Stimulated activated naive CD8-positive, alpha-beta T cell treated with anti-CD3 and anti-CD28 coated beads, Interleukin-15, amount 100 ng/mL, for 72 hours (primary cell): ENCODE measurements around the gene YWHAQ.

ENCODE experiments used
- ATAC-seq: fragments of 150-1000 bp; cut with Tn5 transposase; 2 replicates; pipeline ENCODE4 v1.10.0; 2021; ENCODE audit warnings: mild to moderate bottlenecking, moderate library complexity
- DNase-seq, 2 donors: peaks; one replicate each; pipeline ENCODE4 v3.0.0; 2021 to 2022
- H3K27ac Mint-ChIP-seq, 2 donors: one replicate each; pipeline ENCODE4 v1.8.0; 2022; ENCODE audit warnings: mild to moderate bottlenecking in 2 of 2, mixed read lengths in 2 of 2, moderate library complexity in 2 of 2
- H3K27me3 Mint-ChIP-seq: one replicate; pipeline ENCODE4 v1.8.0; 2022; ENCODE audit warnings: mixed read lengths
- H3K4me1 Mint-ChIP-seq: one replicate; pipeline ENCODE4 v1.8.0; 2022; ENCODE audit warnings: mild to moderate bottlenecking, mixed read lengths
- H3K4me3 Mint-ChIP-seq, 2 donors: one replicate each; pipeline ENCODE4 v1.8.0; 2022; ENCODE audit warnings: mild to moderate bottlenecking in 2 of 2, mixed read lengths in 2 of 2, moderate library complexity in 1 of 2
- H3K9me3 Mint-ChIP-seq, 2 donors: one replicate each; pipeline ENCODE4 v1.8.0; 2022; ENCODE audit warnings: mixed read lengths in 2 of 2

Gene YWHAQ

DNA sequence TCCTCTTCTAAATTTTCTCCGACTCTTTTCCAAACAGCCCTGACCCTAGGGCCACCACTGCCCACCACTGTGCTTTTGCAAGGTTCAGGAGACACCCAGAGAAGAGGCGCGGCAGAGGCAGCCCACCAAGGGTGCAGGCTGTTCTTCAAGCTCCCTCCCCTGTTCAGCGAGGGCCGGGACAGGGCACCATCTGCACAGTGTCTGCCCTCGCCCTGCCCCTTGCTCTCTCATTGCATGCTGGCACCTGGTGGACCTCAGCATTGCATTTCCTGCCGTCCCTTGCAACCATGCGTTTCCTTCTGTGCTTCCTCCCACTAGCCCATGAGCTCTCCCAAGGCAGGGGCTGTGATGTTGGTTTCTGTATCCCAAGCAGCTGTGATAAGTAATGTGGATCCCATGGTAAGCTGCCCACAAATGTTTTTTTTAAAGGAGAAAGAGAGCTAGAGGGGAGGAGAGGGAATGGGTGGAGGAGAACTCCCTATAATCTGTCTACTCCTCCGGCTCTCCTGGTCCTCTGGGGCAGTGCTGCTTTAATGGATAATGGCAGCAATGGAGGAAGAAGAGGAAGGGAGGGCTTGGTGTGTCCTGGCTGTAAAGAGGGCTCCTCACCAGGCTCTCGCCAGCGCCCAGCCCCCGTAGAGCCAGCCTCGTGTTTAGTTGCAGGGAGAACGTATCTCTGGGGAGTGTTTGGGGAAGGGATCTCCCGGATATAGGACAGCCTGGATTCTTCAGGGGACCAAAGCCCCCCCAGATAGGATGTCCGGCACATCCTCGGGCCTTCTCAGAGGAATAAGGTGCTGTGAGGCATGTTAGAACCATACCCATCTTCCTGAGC lies 15.6 kb upstream of the YWHAQ start:
- no peak overlapping the region for H3K27ac Mint-ChIP-seq
- DNase-seq: no peak

DNA sequence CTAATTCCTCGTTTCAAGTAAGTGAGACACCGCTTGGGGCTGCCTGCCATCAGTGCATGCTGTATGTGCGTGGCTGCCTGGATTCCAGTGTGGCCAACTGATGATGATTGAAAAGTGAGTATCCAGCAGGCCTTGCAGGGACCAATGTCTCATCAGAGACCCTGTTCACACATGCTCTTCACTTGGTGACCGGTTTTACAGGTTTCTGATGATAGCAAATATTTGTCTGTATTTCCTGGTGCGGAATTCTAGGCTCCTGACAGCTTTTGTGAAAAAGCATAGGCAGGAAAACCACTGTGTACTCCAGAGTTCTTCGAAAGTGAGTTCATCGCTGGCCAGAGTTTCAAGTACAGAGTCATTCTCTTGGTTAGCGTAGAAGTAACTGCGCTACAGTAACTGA lies 13.8 kb upstream of the YWHAQ start:
- Mint-ChIP-seq H3K27ac (no peak overlapping the region), H3K4me3 (no peak overlapping the region), H3K27me3 (peaks cover 19% of the 10 kb centered on the region), H3K4me1 (peaks cover 12% of the 10 kb centered on the region), H3K9me3 (no peaks in the 10 kb centered on the region)
- no peak for ATAC-seq
- no peak for DNase-seq

More for the DNA sequence above, 15.6 kb upstream of the YWHAQ start:
- no peak overlapping the region for H3K4me3 Mint-ChIP-seq
- no peak for ATAC-seq
- H3K27me3 Mint-ChIP-seq: peaks cover 10% of the 10 kb centered on the region
- H3K4me1 Mint-ChIP-seq: peaks cover 13% of the 10 kb centered on the region
- H3K9me3 Mint-ChIP-seq: no peaks in the 10 kb centered on the region

DNA sequence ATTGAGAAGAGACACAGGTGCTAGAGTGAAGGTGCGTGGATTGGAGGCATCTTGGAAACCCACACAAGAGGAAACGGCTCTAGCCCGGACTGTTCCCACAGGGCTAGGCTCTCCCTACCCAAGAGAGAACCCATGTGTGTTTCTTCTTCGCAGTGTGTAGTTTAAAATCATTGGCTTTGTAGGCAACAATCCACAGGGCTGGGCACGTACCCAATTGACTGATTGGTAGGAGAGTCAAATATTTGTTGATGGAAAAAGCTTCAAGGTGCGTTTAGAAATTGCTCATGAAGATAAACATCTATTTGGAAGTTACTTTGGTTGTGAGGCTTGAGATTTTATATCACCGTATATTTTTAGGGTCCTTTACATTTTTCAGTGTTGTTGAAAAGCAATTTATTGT lies 13.2 kb upstream of the YWHAQ start:
- ATAC-seq (no peak), DNase-seq (no peak)
- peaks cover 19% of the 10 kb centered on the region for H3K27me3 Mint-ChIP-seq
- peaks cover 12% of the 10 kb centered on the region for H3K4me1 Mint-ChIP-seq
- no peak overlapping the region for H3K27ac Mint-ChIP-seq
- H3K9me3 Mint-ChIP-seq: no peaks in the 10 kb centered on the region
- H3K4me3 Mint-ChIP-seq: no peak overlapping the region

DNA sequence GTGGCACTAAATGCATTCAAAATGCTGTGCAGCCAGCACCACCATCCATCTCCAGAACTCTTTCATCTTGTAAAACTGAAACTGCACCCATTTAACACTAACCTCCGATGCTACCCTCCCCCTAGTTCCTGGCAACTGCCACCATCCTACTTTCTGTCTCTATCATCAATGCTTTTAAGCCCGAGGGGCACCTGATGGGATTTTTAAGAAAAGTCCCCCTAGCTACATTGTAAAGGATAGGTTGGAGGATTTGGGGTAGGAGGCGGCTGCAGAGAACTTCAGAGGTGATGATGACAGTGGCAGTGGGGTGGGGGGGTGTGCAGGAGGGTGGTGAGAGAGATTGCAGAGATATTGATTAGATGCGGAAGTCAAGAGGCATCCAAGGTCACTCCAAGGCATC lies 10.8 kb upstream of the YWHAQ start:
- peak; percentile 87 for ATAC-seq
- DNase-seq: peak in 1 of 2 donors; percentile 29
- Mint-ChIP-seq H3K4me1 (peaks cover 19% of the 10 kb centered on the region), H3K4me3 (peak overlapping the region in 1 of 2 donors; percentile 7), H3K27ac (no peak overlapping the region), H3K27me3 (peaks cover 17% of the 10 kb centered on the region), H3K9me3 (no peaks in the 10 kb centered on the region)

DNA sequence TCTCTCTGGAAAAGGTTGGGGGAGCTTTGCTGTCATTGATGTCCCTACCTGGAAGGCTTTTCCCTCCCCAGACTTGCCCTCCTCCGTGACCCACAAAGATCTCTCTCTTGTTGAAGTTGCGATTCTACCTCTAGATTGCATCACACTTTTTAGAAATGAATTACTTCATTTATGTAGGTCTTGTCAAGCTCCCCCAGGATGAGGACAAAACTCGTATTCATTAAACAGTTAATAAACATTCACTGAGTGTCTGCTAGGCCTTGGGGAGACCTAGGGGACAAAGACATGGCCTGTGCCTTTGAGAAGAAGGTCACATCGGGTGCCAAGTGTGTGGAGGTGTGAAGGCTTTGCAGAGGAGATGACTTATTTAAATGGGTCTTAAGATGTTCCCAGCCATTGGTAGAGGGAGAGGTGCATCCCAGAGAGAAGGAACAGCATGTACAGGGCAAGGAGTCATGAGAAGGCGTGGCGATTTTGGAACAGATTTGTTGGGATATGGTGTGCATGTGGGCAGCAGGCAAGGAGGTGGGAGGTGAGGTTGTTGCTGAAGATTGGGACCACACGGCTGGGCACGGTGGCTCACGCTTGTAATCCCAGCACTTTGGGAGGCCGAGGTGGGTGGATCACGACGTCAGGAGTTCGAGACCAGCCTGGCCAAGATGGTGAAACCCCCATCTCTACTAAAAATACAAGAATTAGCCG lies 9.8 kb upstream of the YWHAQ start:
- ATAC-seq (no peak), DNase-seq (no peak)
- Mint-ChIP-seq H3K4me1 (peaks cover 19% of the 10 kb centered on the region), H3K27ac (peak overlapping the region in 1 of 2 donors; percentile 9), H3K4me3 (peak overlapping the region in 1 of 2 donors; percentile 7), H3K9me3 (no peaks in the 10 kb centered on the region), H3K27me3 (peaks cover 17% of the 10 kb centered on the region)

DNA sequence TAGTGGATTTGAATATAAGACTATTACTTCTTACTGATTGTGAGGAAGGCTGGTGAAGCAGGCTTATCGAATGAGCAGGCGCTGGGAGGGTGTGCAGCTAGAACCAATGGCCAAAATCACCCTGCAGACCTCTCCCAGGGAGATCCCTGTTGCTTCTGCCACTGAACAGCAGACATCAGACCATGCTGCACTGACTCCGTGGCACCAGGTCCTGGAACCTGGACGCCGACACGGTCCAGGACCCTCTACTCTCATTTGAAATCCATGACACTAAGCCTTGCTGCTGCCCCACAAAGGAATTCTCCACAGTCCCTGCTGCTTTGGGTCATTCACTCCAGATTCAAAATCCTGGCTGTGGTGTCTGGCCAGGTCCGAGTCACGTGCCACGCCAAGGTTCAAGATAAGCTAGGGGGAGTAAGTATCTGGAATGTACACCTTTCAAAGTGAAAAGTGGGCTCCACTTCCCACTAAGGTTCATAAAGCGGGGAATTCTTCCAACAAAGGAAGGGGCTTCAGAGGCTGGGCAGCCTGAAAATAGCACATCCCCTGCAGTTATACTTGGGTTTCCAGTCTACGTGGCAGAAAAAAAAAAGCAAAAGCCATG lies 9.0 kb upstream of the YWHAQ start:
- ATAC-seq (no peak), DNase-seq (no peak)
- H3K27ac Mint-ChIP-seq: no peak overlapping the region
- H3K9me3 Mint-ChIP-seq: no peaks in the 10 kb centered on the region
- no peak overlapping the region for H3K4me3 Mint-ChIP-seq
- peaks cover 17% of the 10 kb centered on the region for H3K27me3 Mint-ChIP-seq
- H3K4me1 Mint-ChIP-seq: peaks cover 19% of the 10 kb centered on the region

DNA sequence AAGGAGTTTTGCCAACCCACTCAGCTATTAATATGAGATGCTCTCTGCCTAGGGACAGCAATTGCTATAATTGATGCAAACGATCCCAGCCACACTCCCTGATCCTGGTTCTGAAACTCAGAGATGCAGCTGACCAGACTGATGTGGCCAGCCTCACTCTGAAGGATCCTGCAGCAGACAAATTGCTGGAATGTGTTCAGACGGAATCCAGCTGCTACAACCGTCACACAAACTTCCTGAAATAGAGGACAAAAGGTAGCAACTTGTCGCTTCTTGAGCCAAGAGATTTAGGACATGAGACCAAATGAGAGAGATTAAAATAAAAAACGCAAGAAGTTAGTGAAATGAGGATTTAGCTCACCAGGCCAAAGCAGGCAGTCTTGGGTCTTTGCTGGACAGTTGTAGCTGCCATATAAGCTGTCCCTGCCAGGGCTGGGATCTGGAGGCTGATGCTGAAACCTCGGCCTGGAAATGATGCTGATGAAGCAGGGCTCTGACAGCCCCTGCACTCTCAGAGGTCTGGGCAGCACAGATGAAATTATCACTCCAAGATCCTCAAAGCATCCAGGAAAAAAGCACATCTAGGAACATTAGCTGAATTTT lies 8.3 kb upstream of the YWHAQ start:
- Mint-ChIP-seq H3K4me3 (no peak overlapping the region), H3K4me1 (peaks cover 19% of the 10 kb centered on the region)

DNA sequence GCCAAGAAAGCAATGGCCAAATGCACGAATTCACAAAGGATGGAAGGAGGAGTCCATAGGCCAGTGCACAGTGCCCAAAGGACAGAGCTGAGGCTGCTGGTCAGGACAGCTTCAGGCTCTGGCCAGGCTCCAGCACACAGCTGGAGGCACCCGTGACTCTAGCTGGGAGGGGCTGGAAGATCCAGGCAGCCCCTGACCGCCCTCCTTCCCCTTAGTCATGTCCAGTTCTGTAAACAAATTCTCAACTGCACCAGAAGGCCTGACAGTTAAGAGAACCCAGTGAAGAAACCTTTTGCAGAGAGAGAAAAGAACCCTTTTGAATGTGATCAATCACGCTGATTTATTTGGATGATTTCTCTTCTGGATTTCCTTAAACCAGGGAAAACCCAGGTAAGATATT lies 7.7 kb upstream of the YWHAQ start:
- no peak overlapping the region for H3K27ac Mint-ChIP-seq
- no peak for DNase-seq
- H3K4me1 Mint-ChIP-seq: peaks cover 19% of the 10 kb centered on the region
- no peak for ATAC-seq
- H3K27me3 Mint-ChIP-seq: peaks cover 17% of the 10 kb centered on the region
- no peaks in the 10 kb centered on the region for H3K9me3 Mint-ChIP-seq
- no peak overlapping the region for H3K4me3 Mint-ChIP-seq

More for the DNA sequence above, 8.3 kb upstream of the YWHAQ start:
- Mint-ChIP-seq H3K27ac (no peak overlapping the region), H3K27me3 (peaks cover 17% of the 10 kb centered on the region), H3K9me3 (no peaks in the 10 kb centered on the region)
- DNase-seq (no peak), ATAC-seq (no peak)

DNA sequence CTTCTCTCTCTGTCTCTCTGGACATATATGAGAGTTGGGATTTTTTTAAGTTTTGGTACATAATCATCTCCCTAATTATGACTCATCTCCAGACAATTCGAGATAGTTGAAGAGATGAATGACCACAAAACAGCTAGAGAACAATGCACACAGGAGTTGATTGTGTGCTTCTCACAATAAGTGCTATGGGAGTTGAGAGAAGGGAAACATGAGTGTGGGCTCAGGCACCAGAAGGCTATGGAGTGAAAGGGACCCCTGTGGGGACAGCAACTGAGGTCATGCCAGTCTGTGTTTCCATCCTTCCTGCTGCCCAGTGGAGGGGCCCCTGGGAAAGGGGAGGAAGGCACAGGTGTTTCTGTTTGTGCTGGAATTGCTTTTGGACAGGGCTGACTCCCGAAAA lies 6.5 kb upstream of the YWHAQ start:
- ATAC-seq (peak; percentile 25), DNase-seq (no peak)
- Mint-ChIP-seq H3K4me3 (no peak overlapping the region), H3K9me3 (no peaks in the 10 kb centered on the region), H3K27ac (no peak overlapping the region), H3K27me3 (peaks cover 19% of the 10 kb centered on the region), H3K4me1 (peaks cover 19% of the 10 kb centered on the region)

DNA sequence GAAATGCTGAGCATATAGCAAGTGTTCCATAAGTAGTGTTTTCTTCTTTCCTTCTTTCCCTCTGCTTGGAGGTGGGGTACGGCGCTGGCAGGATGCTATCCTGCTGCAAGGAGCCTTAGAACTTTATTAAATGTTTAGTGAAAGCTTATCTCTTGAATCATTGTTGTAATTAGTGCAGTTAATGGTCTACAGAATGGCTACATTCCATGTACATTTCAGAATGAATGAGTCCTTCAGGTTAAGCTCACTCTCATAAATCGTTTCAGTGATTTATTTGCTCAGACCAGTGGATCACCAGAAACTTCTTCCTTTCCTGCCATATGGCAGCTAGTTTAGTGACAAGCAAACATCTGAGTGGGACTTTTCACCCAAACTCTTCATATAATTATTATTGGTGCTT lies 3.3 kb upstream of the YWHAQ start:
- DNase-seq (no peak), ATAC-seq (no peak)
- H3K4me1 Mint-ChIP-seq: peaks cover 23% of the 10 kb centered on the region
- no peak overlapping the region for H3K27ac Mint-ChIP-seq
- H3K27me3 Mint-ChIP-seq: peaks cover 18% of the 10 kb centered on the region
- no peak overlapping the region for H3K4me3 Mint-ChIP-seq
- peaks cover 0 to 7% of the 10 kb centered on the region in 2 donors for H3K9me3 Mint-ChIP-seq

DNA sequence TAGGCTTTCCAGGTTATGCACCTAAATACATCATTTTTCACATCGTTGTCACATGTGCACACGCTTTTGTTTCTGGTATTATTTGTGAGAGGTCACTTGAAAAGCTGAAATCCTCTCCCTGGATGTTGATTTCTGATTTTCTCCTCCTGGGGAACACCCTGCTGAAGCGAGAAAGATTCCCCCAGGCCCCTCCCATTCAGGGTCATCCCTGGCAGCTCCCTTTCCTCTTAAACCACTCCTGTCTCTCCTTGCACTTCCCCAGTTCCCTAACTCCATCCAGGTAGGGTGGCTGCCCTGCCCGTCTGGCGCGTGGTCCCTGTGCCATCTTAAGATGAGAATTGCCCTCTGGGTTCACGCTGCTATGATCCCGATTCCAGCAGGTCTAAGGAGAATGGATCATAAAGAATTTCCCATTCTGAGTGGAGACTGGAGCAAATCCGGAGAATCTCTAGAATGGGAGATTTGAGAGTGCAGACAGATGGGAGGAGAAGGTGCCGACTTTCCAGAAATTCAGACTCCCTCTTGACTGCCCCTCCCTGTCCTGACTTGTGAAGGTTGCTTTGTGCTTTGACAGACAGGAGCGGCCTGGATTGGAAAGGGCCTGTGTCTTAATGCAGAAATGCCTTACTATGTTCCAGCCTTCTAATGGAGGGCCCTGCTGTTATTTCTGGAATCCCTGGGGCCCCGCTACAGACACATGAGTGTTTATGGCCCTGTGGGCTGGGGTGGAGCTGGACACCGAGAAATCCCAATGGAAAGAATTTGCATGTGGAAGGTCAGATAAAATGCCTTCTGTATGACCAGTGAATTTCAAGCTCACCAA lies 1.3 kb upstream of the YWHAQ start:
- DNase-seq (no peak), ATAC-seq (no peak)
- peak overlapping the region; percentile 63 to 72 for H3K4me3 Mint-ChIP-seq
- H3K27ac Mint-ChIP-seq: peak overlapping the region in 1 of 2 donors; percentile 29
- H3K9me3 Mint-ChIP-seq: peaks cover 0 to 7% of the 10 kb centered on the region in 2 donors
- H3K4me1 Mint-ChIP-seq: peaks cover 38% of the 10 kb centered on the region
- H3K27me3 Mint-ChIP-seq: peaks cover 18% of the 10 kb centered on the region

DNA sequence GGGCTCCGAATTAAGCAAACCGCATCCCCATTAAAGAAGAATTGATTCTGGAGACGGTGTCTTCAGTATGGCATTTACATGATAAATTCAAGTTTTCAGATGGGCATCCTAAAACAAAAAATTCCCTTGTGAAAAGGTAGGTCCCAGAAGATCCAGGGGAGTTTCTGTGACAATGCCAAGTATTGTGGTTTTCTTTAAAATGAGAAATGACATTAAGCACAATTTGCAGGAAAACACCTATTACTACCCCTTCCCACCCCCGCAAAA lies 689 bp upstream of the YWHAQ start:
- Mint-ChIP-seq H3K9me3 (peaks cover 0 to 7% of the 10 kb centered on the region in 2 donors), H3K27me3 (peaks cover 15% of the 10 kb centered on the region), H3K4me3 (peak overlapping the region; percentile 90 to 94), H3K27ac (no peak overlapping the region), H3K4me1 (peaks cover 43% of the 10 kb centered on the region)
- no peak for ATAC-seq
- no peak for DNase-seq

DNA sequence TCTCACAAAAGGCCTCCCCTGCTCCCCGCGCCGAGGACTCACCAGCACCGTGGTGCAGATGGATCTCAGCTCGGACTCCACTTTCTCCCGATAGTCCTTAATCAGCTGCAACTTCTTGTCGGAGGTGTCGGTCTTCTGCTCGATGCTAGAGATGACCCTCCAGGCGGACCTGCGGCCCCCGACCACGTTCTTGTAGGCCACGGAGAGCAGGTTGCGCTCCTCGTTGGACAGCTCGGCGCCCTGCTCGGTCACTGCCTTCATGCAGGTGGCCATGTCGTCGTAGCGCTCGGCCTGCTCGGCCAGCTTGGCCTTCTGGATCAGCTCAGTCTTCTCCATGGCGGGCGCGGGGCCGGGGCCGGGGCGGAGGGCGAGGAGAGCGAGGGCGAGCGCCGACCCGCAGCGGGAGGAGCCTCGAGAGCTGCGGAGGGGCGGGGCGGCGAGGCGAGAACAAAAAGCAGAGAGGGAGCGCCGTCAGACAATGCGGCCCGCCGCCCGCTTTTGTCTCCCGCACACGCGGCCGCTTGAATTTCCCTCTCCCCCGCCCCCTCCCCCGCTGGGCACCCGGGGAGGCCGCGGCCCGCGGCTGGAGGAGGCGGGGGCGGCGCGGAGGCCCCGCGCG lies 571 bp downstream of the YWHAQ start:
- Mint-ChIP-seq H3K27ac (peak overlapping the region; percentile 92 to 99), H3K4me1 (peaks cover 56% of the 10 kb centered on the region), H3K9me3 (peaks cover 0 to 7% of the 10 kb centered on the region in 2 donors), H3K27me3 (peaks cover 10% of the 10 kb centered on the region), H3K4me3 (peak overlapping the region; percentile 91 to 94)
- ATAC-seq (peak; percentile 65), DNase-seq (peak; percentile 75 to 77)

DNA sequence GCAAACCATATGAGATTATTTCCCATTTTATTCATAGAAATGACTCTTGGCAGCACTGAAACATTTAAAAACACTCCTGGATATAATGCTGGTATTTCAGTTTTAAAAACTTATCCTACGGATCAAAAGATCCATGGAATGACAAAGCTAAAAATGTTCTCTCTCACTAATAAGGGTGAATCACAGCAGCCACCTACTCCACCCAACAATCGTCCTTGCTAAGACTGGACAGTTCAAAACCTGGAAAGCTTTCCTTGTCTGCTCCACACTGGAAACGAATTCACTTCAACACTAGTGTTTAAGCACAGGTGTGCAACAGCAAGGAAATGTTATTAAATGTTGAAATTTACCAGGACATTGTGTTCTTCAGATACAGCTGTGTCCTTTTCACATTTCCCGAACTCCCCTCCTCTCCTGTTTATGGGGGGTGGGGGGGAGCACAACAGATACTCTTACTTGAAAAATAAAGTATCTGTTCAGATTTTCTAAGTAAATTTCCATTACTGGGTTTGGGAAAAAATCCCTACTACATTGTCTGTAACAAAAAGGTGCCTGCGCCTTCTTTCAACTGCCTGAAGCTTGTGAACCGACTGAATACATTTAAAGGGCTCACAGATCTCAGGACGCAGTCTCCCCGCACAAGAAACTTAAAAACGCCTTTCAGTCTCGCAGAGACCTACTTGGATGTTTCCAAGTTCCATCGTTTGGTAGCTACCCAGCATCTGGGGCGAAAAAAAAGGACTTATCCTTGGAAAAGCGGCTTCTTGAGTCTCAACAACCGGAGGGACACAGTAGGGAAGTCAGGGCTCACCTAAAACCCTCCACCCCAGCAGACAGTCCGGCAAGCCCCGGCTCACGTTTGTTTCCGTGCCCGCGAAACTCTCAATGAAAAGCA lies 1.3 kb downstream of the YWHAQ start:
- Mint-ChIP-seq H3K4me1 (peaks cover 61% of the 10 kb centered on the region), H3K27me3 (peaks cover 10% of the 10 kb centered on the region), H3K9me3 (peaks cover 0 to 7% of the 10 kb centered on the region in 2 donors), H3K27ac (peak overlapping the region; percentile 92 to 99), H3K4me3 (peak overlapping the region; percentile 91 to 94)
- ATAC-seq (no peak), DNase-seq (peak in 1 of 2 donors; percentile 5)
